HG03045 (cell line): Measurements from ENCODE around the gene PRKCD.

Experiments used
- ATAC-seq: cut with Tn5 transposase; IDR thresholded peaks from one replicate; pipeline ENCODE4 v1.9.1; 2021; ENCODE audit warnings: mild to moderate bottlenecking, moderate library complexity; ENCODE audit not compliant: unreplicated experiment

PRKCD gene

GRCh38 chr3:53213276-53213675 lies 52.3 kb downstream of the PRKCD start:
- no peak for ATAC-seq

- no peak for ATAC-seq
These were observed 54.8 kb downstream of the PRKCD start for GRCh38 chr3:53215816-53216215.

GRCh38 chr3:53216723-53217122 lies 55.7 kb downstream of the PRKCD start:
- no peak for ATAC-seq

GRCh38 chr3:53217175-53217574 lies 56.2 kb downstream of the PRKCD start:
- no peak for ATAC-seq

GRCh38 chr3:53218131-53218530 lies 57.1 kb downstream of the PRKCD start:
- ATAC-seq, result no peak

- peak; percentile 78 for ATAC-seq
These were observed 59.0 kb downstream of the PRKCD start for GRCh38 chr3:53219895-53220483.

- ATAC-seq, result no peak
These were observed 60.3 kb downstream of the PRKCD start for GRCh38 chr3:53221345-53221744.

- no peak for ATAC-seq
These were observed 60.8 kb downstream of the PRKCD start for GRCh38 chr3:53221827-53222182.

GRCh38 chr3:53222183-53222901 lies 61.3 kb downstream of the PRKCD start:
- ATAC-seq, result no peak

GRCh38 chr3:53223025-53223424 lies 62.0 kb downstream of the PRKCD start:
- no peak for ATAC-seq

GRCh38 chr3:53223541-53223966 lies 62.5 kb downstream of the PRKCD start:
- no peak for ATAC-seq

GRCh38 chr3:53224026-53224425 lies 63.0 kb downstream of the PRKCD start:
- ATAC-seq, result no peak

GRCh38 chr3:53224536-53224935 lies 63.5 kb downstream of the PRKCD start:
- no peak for ATAC-seq

- no peak for ATAC-seq
These were observed 64.2 kb downstream of the PRKCD start for GRCh38 chr3:53225181-53225580.

- ATAC-seq, result no peak
These were observed 64.6 kb downstream of the PRKCD start for GRCh38 chr3:53225651-53226050.

GRCh38 chr3:53226142-53226840 lies 65.3 kb downstream of the PRKCD start:
- no peak for ATAC-seq

- no peak for ATAC-seq
These were observed 65.9 kb downstream of the PRKCD start for GRCh38 chr3:53226841-53227407.

GRCh38 chr3:53227993-53228885 lies 67.2 kb downstream of the PRKCD start:
- no peak for ATAC-seq

- ATAC-seq, result no peak
These were observed 68.2 kb downstream of the PRKCD start for GRCh38 chr3:53229171-53229570.

- no peak for ATAC-seq
These were observed 68.6 kb downstream of the PRKCD start for GRCh38 chr3:53229606-53230005.
